ENCODE measurements around the gene GPR6. TPM values are rescaled to one million over a fixed set of nuclear protein-coding genes. Genes with fewer than 3 reads are reported as not detected.

Gene GPR6
- total and polyA plus RNA-seq, 9 of the 15 experiments (the other 6 are each of a cell fraction or from before 2014, with no cell fraction given) = not detected

DNA sequence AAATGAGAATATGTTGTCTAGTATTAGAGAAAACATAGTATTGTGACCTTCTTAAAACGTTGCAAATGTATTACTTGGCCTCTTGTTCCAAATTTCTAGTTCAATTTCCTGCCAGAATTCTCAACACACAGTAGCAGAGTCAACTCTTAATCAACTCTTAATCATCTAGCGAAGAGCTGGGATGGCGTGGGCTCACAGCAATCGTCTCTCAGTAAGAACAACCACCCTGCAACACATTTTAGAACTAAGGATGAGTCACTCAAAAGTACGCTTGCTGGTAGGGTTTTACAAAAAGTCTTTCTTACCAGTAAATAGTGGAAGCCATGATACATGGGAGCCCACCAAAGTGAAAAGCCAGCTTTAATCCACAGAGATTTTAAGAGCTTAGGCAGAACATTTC lies 24.6 kb downstream of the GPR6 start:
- no peak for TF ChIP-seq LCOR (CRISPR knock-in tag; IDR thresholded peaks at IDR 0.05)
- TF ChIP-seq, protein P1, sequence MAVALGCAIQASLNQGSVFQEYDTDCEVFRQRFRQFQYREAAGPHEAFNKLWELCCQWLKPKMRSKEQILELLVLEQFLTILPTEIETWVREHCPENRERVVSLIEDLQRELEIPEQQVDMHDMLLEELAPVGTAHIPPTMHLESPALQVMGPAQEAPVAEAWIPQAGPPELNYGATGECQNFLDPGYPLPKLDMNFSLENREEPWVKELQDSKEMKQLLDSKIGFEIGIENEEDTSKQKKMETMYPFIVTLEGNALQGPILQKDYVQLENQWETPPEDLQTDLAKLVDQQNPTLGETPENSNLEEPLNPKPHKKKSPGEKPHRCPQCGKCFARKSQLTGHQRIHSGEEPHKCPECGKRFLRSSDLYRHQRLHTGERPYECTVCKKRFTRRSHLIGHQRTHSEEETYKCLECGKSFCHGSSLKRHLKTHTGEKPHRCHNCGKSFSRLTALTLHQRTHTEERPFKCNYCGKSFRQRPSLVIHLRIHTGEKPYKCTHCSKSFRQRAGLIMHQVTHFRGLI (CRISPR knock-in tag; IDR thresholded peaks at IDR 0.05) = no peak
- no peak for TF ChIP-seq ATF7 (IDR thresholded peaks at IDR 0.05)
- TF ChIP-seq, protein P2, sequence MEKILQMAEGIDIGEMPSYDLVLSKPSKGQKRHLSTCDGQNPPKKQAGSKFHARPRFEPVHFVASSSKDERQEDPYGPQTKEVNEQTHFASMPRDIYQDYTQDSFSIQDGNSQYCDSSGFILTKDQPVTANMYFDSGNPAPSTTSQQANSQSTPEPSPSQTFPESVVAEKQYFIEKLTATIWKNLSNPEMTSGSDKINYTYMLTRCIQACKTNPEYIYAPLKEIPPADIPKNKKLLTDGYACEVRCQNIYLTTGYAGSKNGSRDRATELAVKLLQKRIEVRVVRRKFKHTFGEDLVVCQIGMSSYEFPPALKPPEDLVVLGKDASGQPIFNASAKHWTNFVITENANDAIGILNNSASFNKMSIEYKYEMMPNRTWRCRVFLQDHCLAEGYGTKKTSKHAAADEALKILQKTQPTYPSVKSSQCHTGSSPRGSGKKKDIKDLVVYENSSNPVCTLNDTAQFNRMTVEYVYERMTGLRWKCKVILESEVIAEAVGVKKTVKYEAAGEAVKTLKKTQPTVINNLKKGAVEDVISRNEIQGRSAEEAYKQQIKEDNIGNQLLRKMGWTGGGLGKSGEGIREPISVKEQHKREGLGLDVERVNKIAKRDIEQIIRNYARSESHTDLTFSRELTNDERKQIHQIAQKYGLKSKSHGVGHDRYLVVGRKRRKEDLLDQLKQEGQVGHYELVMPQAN (IDR thresholded peaks at IDR 0.05; ENCODE audit: borderline replicate concordance) = no peak
- no peak for TF ChIP-seq ZFP30 (CRISPR knock-in tag; IDR thresholded peaks at IDR 0.05; ENCODE audit: borderline replicate concordance)
- TF ChIP-seq ZNF133 (CRISPR knock-in tag; IDR thresholded peaks at IDR 0.05) = no peak
- no peak for TF ChIP-seq IFI16 (CRISPR knock-in tag; IDR thresholded peaks at IDR 0.05)
- TF ChIP-seq, protein P3, sequence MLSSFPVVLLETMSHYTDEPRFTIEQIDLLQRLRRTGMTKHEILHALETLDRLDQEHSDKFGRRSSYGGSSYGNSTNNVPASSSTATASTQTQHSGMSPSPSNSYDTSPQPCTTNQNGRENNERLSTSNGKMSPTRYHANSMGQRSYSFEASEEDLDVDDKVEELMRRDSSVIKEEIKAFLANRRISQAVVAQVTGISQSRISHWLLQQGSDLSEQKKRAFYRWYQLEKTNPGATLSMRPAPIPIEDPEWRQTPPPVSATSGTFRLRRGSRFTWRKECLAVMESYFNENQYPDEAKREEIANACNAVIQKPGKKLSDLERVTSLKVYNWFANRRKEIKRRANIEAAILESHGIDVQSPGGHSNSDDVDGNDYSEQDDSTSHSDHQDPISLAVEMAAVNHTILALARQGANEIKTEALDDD (IDR thresholded peaks at IDR 0.05) = no peak
- TF ChIP-seq ZBTB1 (CRISPR knock-in tag; IDR thresholded peaks at IDR 0.05; ENCODE audit: borderline replicate concordance, low read depth) = no peak
- TF ChIP-seq NCOA1 (IDR thresholded peaks at IDR 0.05; ENCODE audit: low read depth) = no peak
- no peak for TF ChIP-seq MEIS2 (IDR thresholded peaks at IDR 0.05; ENCODE audit: partially characterized antibody)
- TF ChIP-seq ZNF584 (CRISPR knock-in tag; IDR thresholded peaks at IDR 0.05; ENCODE audit: low read depth) = no peak
- TF ChIP-seq U2AF1 (optimal IDR thresholded peaks at IDR 0.05; ENCODE audit: low read depth, low read length) = no peak
- TF ChIP-seq EP300 (IDR thresholded peaks at IDR 0.05; ENCODE audit: low read length) = no peak
- H3K79me2 ChIP-seq (ENCODE audit: control insufficient read depth, insufficient read depth, low read length) = no peaks in the 10 kb centered on the region
- no peaks in the 10 kb centered on the region for H3K36me3 ChIP-seq (ENCODE audit: control insufficient read depth, insufficient read depth, low read length)
- ATAC-seq = no peak
- ChIA-PET CTCF (ENCODE audit: low intra/inter-chr PET ratio) (no interaction called here), POLR2A (no interaction called here)
- no peak overlapping the region for H3K27ac ChIP-seq (ENCODE audit: extremely low read depth, low read depth, low read length)
- intact Hi-C loops (cut with micrococcal nuclease) = no loop called here
- no peak for FAIRE-seq
- no peak for DNase-seq (ENCODE audit: extremely low read depth in 1 of 4, low spot score in 3 of 4)
- H3K4me3 ChIP-seq = no peak overlapping the region
- H3K9me3 ChIP-seq (replicated peaks; ENCODE audit: control insufficient read depth, insufficient read depth, low read depth, low read length) = no peaks in the 10 kb centered on the region
- in situ Hi-C loops (cut with MboI) = no loop called here
- no peaks in the 10 kb centered on the region for H3K4me1 ChIP-seq (replicated peaks in 1 of 2; ENCODE audit: control insufficient read depth in 2 of 2, insufficient read depth in 2 of 2, low read length in 2 of 2)
- H3K9me1 ChIP-seq (ENCODE audit: control insufficient read depth, insufficient read depth, low read length) = no peaks in the 10 kb centered on the region
- no peaks in the 10 kb centered on the region for H3K27me3 ChIP-seq (ENCODE audit: control insufficient read depth in 2 of 2, insufficient read depth in 2 of 2, low read length in 2 of 2)
- BruUV-seq (replicated peaks) = no TSS peak
- H3K9ac ChIP-seq (ENCODE audit: insufficient read depth in 1 of 2, low read depth in 2 of 2, low read length in 2 of 2) = no peak overlapping the region
- no peak overlapping the region for H2AFZ ChIP-seq (ENCODE audit: low read depth, low read length)
- no peaks in the 10 kb centered on the region for H4K20me1 ChIP-seq (replicated peaks; ENCODE audit: control insufficient read depth, insufficient read depth, low read length)
- 0% methylated on average over 5 of the region's 5 CpGs for WGBS (ENCODE audit: insufficient coverage, low coverage, missing lambda C conversion rate)
- no peak overlapping the region for H3K4me2 ChIP-seq (ENCODE audit: insufficient read depth, low read length)
